HFF-Myc (cell line): ENCODE measurements around the gene RTF1.

ENCODE experiments used
- DNase-seq: peaks from one replicate; pipeline ENCODE4 v3.0.0-alpha.2; 2011; ENCODE audit warnings: low read depth; ENCODE audit errors: extremely low read depth
- H3K4me3 ChIP-seq: replicated peaks from 2 replicates; pipeline ENCODE4 v1.5.1; 2011; ENCODE audit warnings: low read depth, mild to moderate bottlenecking, control low read depth, low read length
- TF ChIP-seq, protein P1 (sequence below): IDR thresholded peaks from 2 replicates; pipeline ENCODE4 v1.5.1; 2012; ENCODE audit warnings: mild to moderate bottlenecking, low read depth, low read length, control low read depth; ENCODE audit errors: missing control alignments

RTF1 gene

GRCh38 chr15:41530363-41530956, 113.6 kb downstream of the RTF1 start:
- H3K4me3 ChIP-seq: no peak overlapping the region
- TF ChIP-seq, protein P1, sequence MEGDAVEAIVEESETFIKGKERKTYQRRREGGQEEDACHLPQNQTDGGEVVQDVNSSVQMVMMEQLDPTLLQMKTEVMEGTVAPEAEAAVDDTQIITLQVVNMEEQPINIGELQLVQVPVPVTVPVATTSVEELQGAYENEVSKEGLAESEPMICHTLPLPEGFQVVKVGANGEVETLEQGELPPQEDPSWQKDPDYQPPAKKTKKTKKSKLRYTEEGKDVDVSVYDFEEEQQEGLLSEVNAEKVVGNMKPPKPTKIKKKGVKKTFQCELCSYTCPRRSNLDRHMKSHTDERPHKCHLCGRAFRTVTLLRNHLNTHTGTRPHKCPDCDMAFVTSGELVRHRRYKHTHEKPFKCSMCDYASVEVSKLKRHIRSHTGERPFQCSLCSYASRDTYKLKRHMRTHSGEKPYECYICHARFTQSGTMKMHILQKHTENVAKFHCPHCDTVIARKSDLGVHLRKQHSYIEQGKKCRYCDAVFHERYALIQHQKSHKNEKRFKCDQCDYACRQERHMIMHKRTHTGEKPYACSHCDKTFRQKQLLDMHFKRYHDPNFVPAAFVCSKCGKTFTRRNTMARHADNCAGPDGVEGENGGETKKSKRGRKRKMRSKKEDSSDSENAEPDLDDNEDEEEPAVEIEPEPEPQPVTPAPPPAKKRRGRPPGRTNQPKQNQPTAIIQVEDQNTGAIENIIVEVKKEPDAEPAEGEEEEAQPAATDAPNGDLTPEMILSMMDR: no peak
- no peak for DNase-seq
